ENCODE data around the gene PPFIA1.

DNA sequence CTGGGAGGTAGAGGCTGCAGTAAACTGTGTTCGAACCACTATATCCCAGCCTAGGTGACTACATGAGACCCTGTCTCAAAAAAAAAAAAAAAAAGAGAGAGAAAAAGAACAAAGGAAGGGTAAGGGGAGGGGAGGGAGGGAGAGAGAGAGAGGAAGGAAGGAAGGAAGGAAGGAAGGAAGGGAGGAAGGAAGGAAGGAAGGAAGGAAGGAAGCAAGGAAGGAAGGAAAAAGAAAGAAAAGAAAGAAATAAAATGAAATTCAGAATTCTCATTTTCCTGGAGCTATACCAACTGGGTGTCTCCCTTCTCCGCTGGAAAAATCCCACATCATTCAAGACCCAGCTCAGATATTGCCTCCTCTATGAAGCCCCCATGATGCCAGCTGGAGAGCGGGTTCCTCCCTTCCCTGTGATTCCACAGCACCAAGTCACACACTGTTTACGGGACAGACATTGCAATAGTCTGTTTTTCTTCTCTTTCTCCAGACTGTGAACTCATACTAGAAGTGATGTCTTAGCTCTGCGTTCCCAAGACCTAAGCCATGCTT, 3.0 kb upstream of the PPFIA1 start:
- TF ChIP-seq, protein P1, sequence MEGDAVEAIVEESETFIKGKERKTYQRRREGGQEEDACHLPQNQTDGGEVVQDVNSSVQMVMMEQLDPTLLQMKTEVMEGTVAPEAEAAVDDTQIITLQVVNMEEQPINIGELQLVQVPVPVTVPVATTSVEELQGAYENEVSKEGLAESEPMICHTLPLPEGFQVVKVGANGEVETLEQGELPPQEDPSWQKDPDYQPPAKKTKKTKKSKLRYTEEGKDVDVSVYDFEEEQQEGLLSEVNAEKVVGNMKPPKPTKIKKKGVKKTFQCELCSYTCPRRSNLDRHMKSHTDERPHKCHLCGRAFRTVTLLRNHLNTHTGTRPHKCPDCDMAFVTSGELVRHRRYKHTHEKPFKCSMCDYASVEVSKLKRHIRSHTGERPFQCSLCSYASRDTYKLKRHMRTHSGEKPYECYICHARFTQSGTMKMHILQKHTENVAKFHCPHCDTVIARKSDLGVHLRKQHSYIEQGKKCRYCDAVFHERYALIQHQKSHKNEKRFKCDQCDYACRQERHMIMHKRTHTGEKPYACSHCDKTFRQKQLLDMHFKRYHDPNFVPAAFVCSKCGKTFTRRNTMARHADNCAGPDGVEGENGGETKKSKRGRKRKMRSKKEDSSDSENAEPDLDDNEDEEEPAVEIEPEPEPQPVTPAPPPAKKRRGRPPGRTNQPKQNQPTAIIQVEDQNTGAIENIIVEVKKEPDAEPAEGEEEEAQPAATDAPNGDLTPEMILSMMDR (IDR thresholded peaks at IDR 0.05) = no peak
- no peak for TF ChIP-seq POLR2A (IDR thresholded peaks at IDR 0.05)

Data from right lobe of liver (tissue), 4 donors.